Keratinocyte (primary cell): Measurements from ENCODE around the gene SMIM7.

Source experiments
- EZH2 ChIP-seq: IDR thresholded peaks from one replicate; pipeline ENCODE4 v1.6.1; 2012; ENCODE audit warnings: inconsistent platforms, mild to moderate bottlenecking, low read length, moderate library complexity
- TF ChIP-seq, protein P1 (sequence below), 3 experiments: IDR thresholded peaks in 1 of 3; conservative IDR thresholded peaks in 1 of 3; optimal IDR thresholded peaks in 1 of 3; 2 replicates in 2 of 3; 3 replicates in 1 of 3; pipeline versions ENCODE3 to v1.5.1; 2011; ENCODE audit warnings: low read length in 3 of 3, mild to moderate bottlenecking in 3 of 3, moderate library complexity in 2 of 3, control low read depth in 1 of 3, inconsistent platforms in 1 of 3; ENCODE audit not compliant: insufficient read depth in 2 of 3; ENCODE audit errors: extremely low read depth in 1 of 3

DNA sequence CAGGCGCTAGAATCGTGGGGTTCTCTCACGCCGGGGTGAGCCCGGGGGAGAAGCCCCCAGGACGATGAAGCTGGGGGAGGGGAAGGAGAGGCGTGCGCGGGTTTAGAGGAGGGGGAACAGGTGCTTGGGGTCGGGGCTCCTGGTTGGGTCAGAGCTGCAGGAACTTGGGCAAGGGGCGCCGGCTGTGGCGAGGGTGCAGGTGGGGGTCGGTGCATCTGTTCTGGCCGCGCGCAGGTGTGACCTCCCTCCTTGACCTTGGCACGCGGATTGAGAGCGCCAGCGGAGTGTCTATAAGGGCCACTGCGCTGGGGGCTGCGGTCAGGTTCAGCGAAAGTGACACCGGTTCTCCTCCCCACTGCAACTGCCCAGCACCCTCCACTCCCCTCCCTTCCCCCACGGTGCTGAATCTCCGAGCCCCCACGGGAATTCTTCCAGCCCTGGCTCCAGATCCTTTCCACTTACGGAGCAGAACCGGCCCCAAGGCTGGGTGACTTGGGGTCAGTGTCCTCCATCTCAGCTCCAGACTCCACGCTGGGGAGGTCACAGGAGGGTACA is 1.6 kb upstream of the SMIM7 start:
- TF ChIP-seq, protein P1, sequence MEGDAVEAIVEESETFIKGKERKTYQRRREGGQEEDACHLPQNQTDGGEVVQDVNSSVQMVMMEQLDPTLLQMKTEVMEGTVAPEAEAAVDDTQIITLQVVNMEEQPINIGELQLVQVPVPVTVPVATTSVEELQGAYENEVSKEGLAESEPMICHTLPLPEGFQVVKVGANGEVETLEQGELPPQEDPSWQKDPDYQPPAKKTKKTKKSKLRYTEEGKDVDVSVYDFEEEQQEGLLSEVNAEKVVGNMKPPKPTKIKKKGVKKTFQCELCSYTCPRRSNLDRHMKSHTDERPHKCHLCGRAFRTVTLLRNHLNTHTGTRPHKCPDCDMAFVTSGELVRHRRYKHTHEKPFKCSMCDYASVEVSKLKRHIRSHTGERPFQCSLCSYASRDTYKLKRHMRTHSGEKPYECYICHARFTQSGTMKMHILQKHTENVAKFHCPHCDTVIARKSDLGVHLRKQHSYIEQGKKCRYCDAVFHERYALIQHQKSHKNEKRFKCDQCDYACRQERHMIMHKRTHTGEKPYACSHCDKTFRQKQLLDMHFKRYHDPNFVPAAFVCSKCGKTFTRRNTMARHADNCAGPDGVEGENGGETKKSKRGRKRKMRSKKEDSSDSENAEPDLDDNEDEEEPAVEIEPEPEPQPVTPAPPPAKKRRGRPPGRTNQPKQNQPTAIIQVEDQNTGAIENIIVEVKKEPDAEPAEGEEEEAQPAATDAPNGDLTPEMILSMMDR (optimal IDR thresholded peaks at IDR 0.05 in 1 of 3, IDR thresholded peaks at IDR 0.05 in 1 of 3, conservative IDR thresholded peaks at IDR 0.05 in 1 of 3; ENCODE audit: extremely low read depth in 1 of 3, insufficient read depth in 2 of 3, low read length in 3 of 3): no peak
- no peak for TF ChIP-seq EZH2
